DOHH2 (cell line): ENCODE results near the gene SEMA5B.

Experiments used
- CTCF ChIP-seq: fragments of 200-600 bp; sonication (generic); IDR thresholded peaks from one replicate; pipeline ENCODE4 v1.5.1; 2014; ENCODE audit warnings: antibody characterized with exemption, mild to moderate bottlenecking, low read depth, low read length; ENCODE audit not compliant: poor library complexity, severe bottlenecking
- EZH2phosphoT487 ChIP-seq: fragments of 200-600 bp; sonication (generic); IDR thresholded peaks from 2 replicates; pipeline ENCODE4 v1.6.1; 2017; ENCODE audit warnings: borderline replicate concordance, mild to moderate bottlenecking, antibody characterized with exemption, low read length, moderate library complexity, mixed read lengths

DNA sequence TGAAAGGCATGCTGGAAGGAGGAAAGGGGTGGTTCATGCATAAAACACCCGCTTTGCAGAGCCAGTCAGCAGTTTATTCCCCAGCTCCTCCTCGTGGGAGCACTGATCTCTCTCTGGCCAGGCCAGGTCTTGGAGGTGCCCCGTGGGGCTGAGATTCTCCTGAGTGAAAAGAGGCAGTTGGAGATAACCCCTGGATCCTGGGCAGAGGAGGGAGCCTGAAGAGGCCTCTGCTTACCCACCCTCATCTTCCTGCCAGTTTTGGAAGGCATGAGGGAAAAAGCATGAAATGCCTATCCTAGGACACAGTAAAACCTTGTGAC, 108.3 kb downstream of the SEMA5B start:
- no peak for TF ChIP-seq CTCF
- no peak for TF ChIP-seq EZH2phosphoT487
